A549 (cell line): ENCODE results near the gene NELFB. TPM values are rescaled to one million over a fixed set of nuclear protein-coding genes. Genes with fewer than 3 reads are reported as not detected.

Experiments used
- ATAC-seq, 2 experiments: fragments of 200-7000 bp in 1 of 2; fragments of >200 bp in 1 of 2; cut with Nextera tagmentation in 1 of 2; cut with Tn5 transposase in 1 of 2; 3 replicates each; pipeline versions ENCODE4 v1.8.0 to v1.9.1; 2018 to 2020; ENCODE audit warnings: mild to moderate bottlenecking in 1 of 2, moderate library complexity in 1 of 2
- CTCF ChIA-PET: fragments of 300-600 bp; sonication (Branson Sonifier 250); formaldehyde crosslinking; extraction: SDS; loops from one replicate; lab custom pipeline; 2021; ENCODE audit warnings: antibody characterized with exemption, inconsistent platforms; lab: Yijun Ruan, JAX
- POLR2A ChIA-PET: fragments of 350-600 bp; formaldehyde crosslinking; extraction: SDS; loops from one replicate; lab custom pipeline; 2021; ENCODE audit warnings: antibody characterized with exemption, inconsistent platforms; lab: Yijun Ruan, JAX
- DNase-seq, 2 experiments: peaks; one replicate each; pipeline versions ENCODE4 v3.0.0 to v3.0.0-alpha.2; 2011 to 2016; ENCODE audit warnings: low read depth in 1 of 2, low spot score in 1 of 2
- FAIRE-seq: peaks from 2 replicates; lab custom pipeline; 2011; peaks lifted over from hg19 to GRCh38; lab: Jason Lieb, UNC
- H3K27ac ChIP-seq, 2 experiments: fragments of >200 bp; sonication (Bioruptor Twin); formaldehyde crosslinking; 3 replicates each; pipeline ENCODE4 v1.5.1; 2016 to 2017
- H3K4me1 ChIP-seq: fragments of >200 bp; sonication (Bioruptor Twin); formaldehyde crosslinking; 3 replicates; pipeline ENCODE4 v1.6.1; 2016
- H3K4me2 ChIP-seq: fragments of >200 bp; sonication (Bioruptor Twin); formaldehyde crosslinking; 3 replicates; pipeline ENCODE4 v1.6.1; 2016
- H3K4me3 ChIP-seq: fragments of >200 bp; sonication (Bioruptor Twin); formaldehyde crosslinking; 3 replicates; pipeline ENCODE4 v1.5.1; 2016
- H3K9me3 ChIP-seq: fragments of >200 bp; sonication (Bioruptor Twin); formaldehyde crosslinking; 3 replicates; pipeline ENCODE4 v1.6.1; 2016
- BHLHE40 ChIP-seq: IDR thresholded peaks from 2 replicates; pipeline ENCODE4 v1.6.1; 2012; ENCODE audit warnings: low read depth, low read length, inconsistent platforms
- CBX2 ChIP-seq: fragments of 200-600 bp; sonication (generic); IDR thresholded peaks from 2 replicates; pipeline ENCODE4 v1.6.1; 2016; ENCODE audit warnings: low read depth, mild to moderate bottlenecking, borderline replicate concordance
- CBX8 ChIP-seq: fragments of 200-600 bp; sonication (generic); IDR thresholded peaks from 2 replicates; pipeline ENCODE4 v1.6.1; 2016
- CHD2 ChIP-seq: fragments of 150-350 bp; IDR thresholded peaks from 2 replicates; pipeline ENCODE4 v1.6.1; 2014; ENCODE audit warnings: low read length; ENCODE audit not compliant: partially characterized antibody
- CHD4 ChIP-seq: fragments of 200-600 bp; sonication (generic); IDR thresholded peaks from 2 replicates; pipeline ENCODE4 v1.6.1; 2016; ENCODE audit warnings: antibody characterized with exemption, mild to moderate bottlenecking, borderline replicate concordance
- EHMT2 ChIP-seq: fragments of 200-600 bp; sonication (generic); IDR thresholded peaks from 2 replicates; pipeline ENCODE4 v1.6.1; 2016; ENCODE audit warnings: antibody characterized with exemption, low read depth, mild to moderate bottlenecking, moderate library complexity
- ESRRA ChIP-seq: fragments of 150-350 bp; IDR thresholded peaks from 2 replicates; pipeline ENCODE4 v1.6.1; 2014; ENCODE audit warnings: mild to moderate bottlenecking, low read length, borderline replicate concordance
- FOSB ChIP-seq: fragments of 250-450 bp; sonication (Bioruptor Pico); IDR thresholded peaks from 2 replicates; pipeline ENCODE4 v1.5.0; 2020; ENCODE audit warnings: mild to moderate bottlenecking, moderate library complexity
- GATA3 ChIP-seq: IDR thresholded peaks from 2 replicates; pipeline ENCODE4 v1.6.1; 2012; ENCODE audit warnings: borderline replicate concordance
- HEYL ChIP-seq: fragments of 250-450 bp; sonication (Bioruptor Pico); IDR thresholded peaks from 2 replicates; pipeline ENCODE4 v1.8.0; 2021; ENCODE audit warnings: mild to moderate bottlenecking, moderate library complexity
- HOXA7 ChIP-seq: fragments of 250-450 bp; sonication (Bioruptor Pico); IDR thresholded peaks from 2 replicates; pipeline ENCODE4 v1.5.0; 2020; ENCODE audit warnings: mild to moderate bottlenecking, moderate library complexity
- JUN ChIP-seq, 2 experiments: fragments of >200 bp; sonication (Bioruptor Twin); formaldehyde crosslinking; IDR thresholded peaks; 2 replicates in 1 of 2; 3 replicates in 1 of 2; pipeline ENCODE4 v1.6.1; 2016 to 2017
- JUNB ChIP-seq: fragments of >200 bp; sonication (Bioruptor Twin); formaldehyde crosslinking; IDR thresholded peaks from 2 replicates; pipeline ENCODE4 v1.6.1; 2016
- KDM1A ChIP-seq: fragments of 200-600 bp; sonication (generic); IDR thresholded peaks from 2 replicates; pipeline ENCODE4 v1.6.1; 2016; ENCODE audit warnings: low read depth, mild to moderate bottlenecking
- MYC ChIP-seq: IDR thresholded peaks from 2 replicates; pipeline ENCODE4 v1.6.1; 2012; ENCODE audit warnings: mild to moderate bottlenecking, inconsistent platforms, low read length, improper control_type of control experiment, borderline replicate concordance
- RARB ChIP-seq: fragments of 250-450 bp; sonication (Bioruptor Pico); IDR thresholded peaks from 2 replicates; pipeline ENCODE4 v1.8.0; 2021; ENCODE audit warnings: mild to moderate bottlenecking, moderate library complexity
- RCOR1 ChIP-seq: fragments of 150-350 bp; IDR thresholded peaks from 2 replicates; pipeline ENCODE4 v1.6.1; 2014; ENCODE audit warnings: antibody characterized with exemption, low read length, low read depth
- RFX5 ChIP-seq: fragments of 450-650 bp; IDR thresholded peaks from 2 replicates; pipeline ENCODE4 v1.7.1; 2014; ENCODE audit warnings: antibody characterized with exemption, mild to moderate bottlenecking, moderate library complexity
- SMC3 ChIP-seq: fragments of >200 bp; sonication (Bioruptor Twin); formaldehyde crosslinking; IDR thresholded peaks from 3 replicates; pipeline ENCODE4 v1.6.1; 2018; ENCODE audit warnings: inconsistent platforms
- TFCP2L1 ChIP-seq: fragments of 250-450 bp; sonication (Bioruptor Pico); IDR thresholded peaks from 2 replicates; pipeline ENCODE4 v1.5.0; 2021; ENCODE audit warnings: mild to moderate bottlenecking
- TP53 ChIP-seq: fragments of 250-450 bp; sonication (Bioruptor Pico); IDR thresholded peaks from 2 replicates; pipeline ENCODE4 v1.5.0; 2021; ENCODE audit warnings: mild to moderate bottlenecking, moderate library complexity
- ZC3H11A ChIP-seq: fragments of 450-650 bp; IDR thresholded peaks from 2 replicates; pipeline ENCODE4 v1.6.1; 2014; ENCODE audit warnings: antibody characterized with exemption, mild to moderate bottlenecking
- ZFP36 ChIP-seq: fragments of 450-650 bp; IDR thresholded peaks from 2 replicates; pipeline ENCODE4 v1.6.1; 2014; ENCODE audit warnings: borderline replicate concordance; ENCODE audit not compliant: partially characterized antibody
- WGBS: methylation state at CpG from one replicate; pipeline ENCODE4 v1.1.6; 2017; ENCODE audit errors: missing lambda C conversion rate; 5-methylcytosine and 5-hydroxymethylcytosine counted together
- polyA plus RNA-seq, 4 experiments: library from polyadenylated mRNA; depleted of rRNA in 3 of 4; stranded (reverse); fragments of >200 nt; fragmentation: RNase III in 1 of 4; extraction: RNeasy Plus Mini Kit Qiagen cat#74134 plus additional on column Dnase treatment in 1 of 4; gene quantifications; 2 replicates in 3 of 4; 3 replicates in 1 of 4; pipeline ENCODE4 v1.2.3, GENCODE V29; 2011 to 2017
- TF ChIP-seq, protein P1 (sequence below): fragments of >200 bp; sonication (Bioruptor Twin); formaldehyde crosslinking; IDR thresholded peaks from 3 replicates; pipeline ENCODE4 v1.6.1; 2016
- TF ChIP-seq, protein P2 (sequence below): IDR thresholded peaks from 2 replicates; pipeline ENCODE4 v1.6.1; 2012
- TF ChIP-seq, protein P3 (sequence below): fragments of 450-650 bp; IDR thresholded peaks from 2 replicates; pipeline ENCODE4 v1.6.1; 2014; ENCODE audit warnings: antibody characterized with exemption

NELFB gene
- polyA plus RNA-seq, 2 of the 4 experiments (the other 2 are of a cell fraction): 31.8 to 45.3 TPM

DNA sequence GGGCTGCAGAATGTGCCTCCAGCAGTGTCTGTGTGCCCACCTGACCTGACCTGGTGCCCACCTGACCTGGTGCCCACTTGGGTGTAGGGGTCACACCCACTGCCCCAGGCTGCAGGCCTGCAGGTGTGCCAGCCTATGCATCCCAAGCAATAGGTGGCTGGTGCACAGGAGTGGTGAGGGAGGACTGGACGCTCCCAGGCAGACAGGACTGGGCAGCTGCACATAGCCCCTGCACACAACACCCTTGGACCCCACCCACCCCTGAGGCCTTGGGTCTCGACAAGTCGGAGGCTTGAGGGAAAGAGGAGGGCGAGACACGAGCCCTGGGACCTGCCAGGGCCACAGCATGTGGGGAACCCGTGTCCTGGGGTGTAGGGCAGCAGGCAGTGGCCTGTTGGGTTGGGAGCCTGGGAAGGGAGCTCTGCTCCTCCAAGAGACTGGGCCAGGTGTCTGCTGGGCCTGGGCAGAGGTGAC lies 57.8 kb downstream of the NELFB start:
- CTCF ChIA-PET: interaction anchor here (1.1 to 2.3 kb wide), 3 partner anchors 9 to 26 kb away, joined by 4 to 10 read pairs (median 7); partner anchors contain the start of gene NRARP
- Histone ChIP-seq H3K9me3 (no peaks in the 10 kb centered on the region), H3K4me1 (peaks cover 42% of the 10 kb centered on the region), H3K4me2 (no peak overlapping the region)
- ATAC-seq: peak in 1 of 2 experiments; percentile 2; a peak in 2 of 6 replicates
- 100% methylated on average over 4 of the region's 6 CpGs for WGBS
- TF ChIP-seq, protein P1, sequence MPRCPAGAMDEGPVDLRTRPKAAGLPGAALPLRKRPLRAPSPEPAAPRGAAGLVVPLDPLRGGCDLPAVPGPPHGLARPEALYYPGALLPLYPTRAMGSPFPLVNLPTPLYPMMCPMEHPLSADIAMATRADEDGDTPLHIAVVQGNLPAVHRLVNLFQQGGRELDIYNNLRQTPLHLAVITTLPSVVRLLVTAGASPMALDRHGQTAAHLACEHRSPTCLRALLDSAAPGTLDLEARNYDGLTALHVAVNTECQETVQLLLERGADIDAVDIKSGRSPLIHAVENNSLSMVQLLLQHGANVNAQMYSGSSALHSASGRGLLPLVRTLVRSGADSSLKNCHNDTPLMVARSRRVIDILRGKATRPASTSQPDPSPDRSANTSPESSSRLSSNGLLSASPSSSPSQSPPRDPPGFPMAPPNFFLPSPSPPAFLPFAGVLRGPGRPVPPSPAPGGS: no peak
- TF ChIP-seq TP53 (no peak), ZFP36 (no peak), SMC3 (no peak), RCOR1 (no peak), HOXA7 (CRISPR knock-in tag) (no peak), CBX2 (no peak), FOSB (CRISPR knock-in tag) (no peak), CHD4 (no peak), MYC (no peak), BHLHE40 (no peak), HEYL (CRISPR knock-in tag) (no peak), ZC3H11A (no peak), CHD2 (no peak), RFX5 (no peak), GATA3 (no peak), EHMT2 (no peak)
- TF ChIP-seq, protein P2, sequence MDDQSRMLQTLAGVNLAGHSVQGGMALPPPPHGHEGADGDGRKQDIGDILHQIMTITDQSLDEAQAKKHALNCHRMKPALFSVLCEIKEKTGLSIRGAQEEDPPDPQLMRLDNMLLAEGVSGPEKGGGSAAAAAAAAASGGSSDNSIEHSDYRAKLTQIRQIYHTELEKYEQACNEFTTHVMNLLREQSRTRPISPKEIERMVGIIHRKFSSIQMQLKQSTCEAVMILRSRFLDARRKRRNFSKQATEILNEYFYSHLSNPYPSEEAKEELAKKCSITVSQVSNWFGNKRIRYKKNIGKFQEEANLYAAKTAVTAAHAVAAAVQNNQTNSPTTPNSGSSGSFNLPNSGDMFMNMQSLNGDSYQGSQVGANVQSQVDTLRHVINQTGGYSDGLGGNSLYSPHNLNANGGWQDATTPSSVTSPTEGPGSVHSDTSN: no peak
- TF ChIP-seq, all 56 proteins: peak for 0
- peak in 1 of 2 experiments; percentile 20 for DNase-seq
- no peak for FAIRE-seq
- POLR2A ChIA-PET: interaction anchor here (0.6 kb wide), 1 partner anchor 71 kb away, joined by 3 read pairs; no protein-coding TSS in a partner anchor
- Histone ChIP-seq H3K4me3 (no peak overlapping the region), H3K27ac (peak overlapping the region in 1 of 2 experiments; percentile 11; a peak in 2 of 6 replicates)

DNA sequence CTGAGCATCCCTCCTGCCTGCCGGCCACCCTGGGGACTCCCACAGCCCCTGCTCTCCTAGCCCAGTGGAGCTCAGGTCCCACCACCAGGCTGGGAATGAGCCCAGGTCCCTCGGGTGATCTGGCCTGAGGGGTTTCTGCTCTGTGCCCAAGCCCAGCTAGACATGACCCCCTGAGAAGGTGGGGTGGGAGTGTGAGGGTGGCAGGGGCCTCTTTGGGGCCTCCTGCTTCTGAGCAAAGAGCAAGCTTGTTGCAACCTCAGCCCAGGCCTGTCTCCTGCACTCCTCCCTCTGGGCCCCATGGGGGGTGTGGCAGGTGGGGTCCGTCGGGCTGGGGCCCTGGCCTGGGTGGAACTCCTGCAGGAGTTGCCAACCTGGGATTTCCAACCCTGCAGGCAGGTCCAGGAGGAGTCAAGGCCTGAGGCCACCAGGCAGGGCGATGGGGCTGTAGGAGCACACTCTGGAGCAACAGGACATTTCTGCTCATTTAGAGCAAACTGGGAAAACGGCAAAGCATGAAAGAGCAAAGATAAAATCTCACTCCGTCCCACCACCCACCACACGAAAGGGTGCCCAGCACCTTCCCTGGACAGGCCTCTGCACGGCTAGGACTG lies 58.3 kb downstream of the NELFB start:
- Histone ChIP-seq H3K4me3 (no peak overlapping the region), H3K4me2 (no peak overlapping the region), H3K4me1 (peaks cover 42% of the 10 kb centered on the region), H3K9me3 (no peaks in the 10 kb centered on the region), H3K27ac (peak overlapping the region in 1 of 2 experiments; percentile 11; a peak in 3 of 6 replicates)
- POLR2A ChIA-PET: no interaction called here
- TF ChIP-seq JUN (IDR thresholded peaks at IDR 0.05) (no peak), CHD2 (no peak), KDM1A (no peak), JUNB (no peak), ESRRA (no peak), CBX2 (no peak), RARB (CRISPR knock-in tag) (no peak), CBX8 (no peak), TFCP2L1 (CRISPR knock-in tag) (no peak)
- TF ChIP-seq, protein P3, sequence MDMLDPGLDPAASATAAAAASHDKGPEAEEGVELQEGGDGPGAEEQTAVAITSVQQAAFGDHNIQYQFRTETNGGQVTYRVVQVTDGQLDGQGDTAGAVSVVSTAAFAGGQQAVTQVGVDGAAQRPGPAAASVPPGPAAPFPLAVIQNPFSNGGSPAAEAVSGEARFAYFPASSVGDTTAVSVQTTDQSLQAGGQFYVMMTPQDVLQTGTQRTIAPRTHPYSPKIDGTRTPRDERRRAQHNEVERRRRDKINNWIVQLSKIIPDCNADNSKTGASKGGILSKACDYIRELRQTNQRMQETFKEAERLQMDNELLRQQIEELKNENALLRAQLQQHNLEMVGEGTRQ: no peak
- WGBS: 80% methylated on average over 6 of the region's 9 CpGs
- no peak for FAIRE-seq
- no peak; a peak in 1 of 6 replicates for ATAC-seq
- CTCF ChIA-PET: interaction anchor here (1.1 to 2.3 kb wide), 3 partner anchors 9 to 27 kb away, joined by 4 to 10 read pairs (median 7); partner anchors contain the start of gene NRARP
- DNase-seq: peak in 1 of 2 experiments; percentile 27
